A549 (cell line): ENCODE results near the gene RIPOR1. TPM values are rescaled to one million over a fixed set of nuclear protein-coding genes. Genes with fewer than 3 reads are reported as not detected.

Source experiments
- ATAC-seq, 2 experiments: fragments of 200-7000 bp in 1 of 2; fragments of >200 bp in 1 of 2; cut with Nextera tagmentation in 1 of 2; cut with Tn5 transposase in 1 of 2; 3 replicates each; pipeline versions ENCODE4 v1.8.0 to v1.9.1; 2018 to 2020; ENCODE audit warnings: mild to moderate bottlenecking in 1 of 2, moderate library complexity in 1 of 2
- CTCF ChIA-PET: fragments of 300-600 bp; sonication (Branson Sonifier 250); formaldehyde crosslinking; extraction: SDS; loops from one replicate; lab custom pipeline; 2021; ENCODE audit warnings: antibody characterized with exemption, inconsistent platforms; lab: Yijun Ruan, JAX
- POLR2A ChIA-PET: fragments of 350-600 bp; formaldehyde crosslinking; extraction: SDS; loops from one replicate; lab custom pipeline; 2021; ENCODE audit warnings: antibody characterized with exemption, inconsistent platforms; lab: Yijun Ruan, JAX
- DNase-seq, 2 experiments: peaks; one replicate each; pipeline versions ENCODE4 v3.0.0 to v3.0.0-alpha.2; 2011 to 2016; ENCODE audit warnings: low read depth in 1 of 2, low spot score in 1 of 2
- FAIRE-seq: peaks from 2 replicates; lab custom pipeline; 2011; peaks lifted over from hg19 to GRCh38; lab: Jason Lieb, UNC
- H3K27ac ChIP-seq, 2 experiments: fragments of >200 bp; sonication (Bioruptor Twin); formaldehyde crosslinking; 3 replicates each; pipeline ENCODE4 v1.5.1; 2016 to 2017
- H3K4me1 ChIP-seq: fragments of >200 bp; sonication (Bioruptor Twin); formaldehyde crosslinking; 3 replicates; pipeline ENCODE4 v1.6.1; 2016
- H3K4me2 ChIP-seq: fragments of >200 bp; sonication (Bioruptor Twin); formaldehyde crosslinking; 3 replicates; pipeline ENCODE4 v1.6.1; 2016
- H3K4me3 ChIP-seq: fragments of >200 bp; sonication (Bioruptor Twin); formaldehyde crosslinking; 3 replicates; pipeline ENCODE4 v1.5.1; 2016
- H3K9me3 ChIP-seq: fragments of >200 bp; sonication (Bioruptor Twin); formaldehyde crosslinking; 3 replicates; pipeline ENCODE4 v1.6.1; 2016
- BCL3 ChIP-seq: fragments of >200 bp; sonication (Bioruptor Twin); formaldehyde crosslinking; IDR thresholded peaks from 3 replicates; pipeline ENCODE4 v1.6.1; 2016
- BHLHE40 ChIP-seq: IDR thresholded peaks from 2 replicates; pipeline ENCODE4 v1.6.1; 2012; ENCODE audit warnings: low read depth, low read length, inconsistent platforms
- CBX8 ChIP-seq: fragments of 200-600 bp; sonication (generic); IDR thresholded peaks from 2 replicates; pipeline ENCODE4 v1.6.1; 2016
- CHD2 ChIP-seq: fragments of 150-350 bp; IDR thresholded peaks from 2 replicates; pipeline ENCODE4 v1.6.1; 2014; ENCODE audit warnings: low read length; ENCODE audit not compliant: partially characterized antibody
- E2F6 ChIP-seq: IDR thresholded peaks from 2 replicates; pipeline ENCODE4 v1.6.1; 2012; ENCODE audit warnings: low read depth, borderline replicate concordance
- EHF ChIP-seq: fragments of 250-450 bp; sonication (Bioruptor Pico); IDR thresholded peaks from 2 replicates; pipeline ENCODE4 v1.5.0; 2020; ENCODE audit warnings: mild to moderate bottlenecking
- GATA3 ChIP-seq: IDR thresholded peaks from 2 replicates; pipeline ENCODE4 v1.6.1; 2012; ENCODE audit warnings: borderline replicate concordance
- HMGXB4 ChIP-seq: fragments of 250-450 bp; sonication (Bioruptor Pico); IDR thresholded peaks from 2 replicates; pipeline ENCODE4 v1.5.0; 2021; ENCODE audit warnings: mild to moderate bottlenecking, moderate library complexity, borderline replicate concordance
- HOXA7 ChIP-seq: fragments of 250-450 bp; sonication (Bioruptor Pico); IDR thresholded peaks from 2 replicates; pipeline ENCODE4 v1.5.0; 2020; ENCODE audit warnings: mild to moderate bottlenecking, moderate library complexity
- JUN ChIP-seq, 2 experiments: fragments of >200 bp; sonication (Bioruptor Twin); formaldehyde crosslinking; IDR thresholded peaks; 2 replicates in 1 of 2; 3 replicates in 1 of 2; pipeline ENCODE4 v1.6.1; 2016 to 2017
- MAX ChIP-seq: IDR thresholded peaks from 2 replicates; pipeline ENCODE4 v1.6.1; 2012
- MAZ ChIP-seq: fragments of 150-350 bp; IDR thresholded peaks from 2 replicates; pipeline ENCODE4 v1.6.1; 2014; ENCODE audit warnings: antibody characterized with exemption, low read depth, low read length, borderline replicate concordance
- MYC ChIP-seq: IDR thresholded peaks from 2 replicates; pipeline ENCODE4 v1.6.1; 2012; ENCODE audit warnings: mild to moderate bottlenecking, inconsistent platforms, low read length, improper control_type of control experiment, borderline replicate concordance
- NPAS2 ChIP-seq: fragments of 250-450 bp; sonication (Bioruptor Pico); IDR thresholded peaks from 2 replicates; pipeline ENCODE4 v1.8.0; 2022; ENCODE audit warnings: mild to moderate bottlenecking, moderate library complexity, borderline replicate concordance
- PHF8 ChIP-seq: fragments of 200-600 bp; sonication (generic); IDR thresholded peaks from 2 replicates; pipeline ENCODE4 v1.6.1; 2016; ENCODE audit warnings: low read depth, mild to moderate bottlenecking, antibody characterized with exemption, moderate library complexity, borderline replicate concordance
- POLR2A ChIP-seq: IDR thresholded peaks from 2 replicates; pipeline ENCODE4 v1.6.1; 2012; ENCODE audit warnings: mild to moderate bottlenecking, low read length
- RAD21 ChIP-seq, 2 experiments: fragments of >200 bp in 1 of 2; sonication (Bioruptor Twin) in 1 of 2; formaldehyde crosslinking in 1 of 2; IDR thresholded peaks in 1 of 2; conservative IDR thresholded peaks in 1 of 2; 2 replicates in 1 of 2; 3 replicates in 1 of 2; pipeline ENCODE4 v1.6.1; 2012 to 2018; ENCODE audit warnings: inconsistent platforms in 1 of 2
- RCOR1 ChIP-seq: fragments of 150-350 bp; IDR thresholded peaks from 2 replicates; pipeline ENCODE4 v1.6.1; 2014; ENCODE audit warnings: antibody characterized with exemption, low read length, low read depth
- SMC3 ChIP-seq: fragments of >200 bp; sonication (Bioruptor Twin); formaldehyde crosslinking; IDR thresholded peaks from 3 replicates; pipeline ENCODE4 v1.6.1; 2018; ENCODE audit warnings: inconsistent platforms
- TFCP2L1 ChIP-seq: fragments of 250-450 bp; sonication (Bioruptor Pico); IDR thresholded peaks from 2 replicates; pipeline ENCODE4 v1.5.0; 2021; ENCODE audit warnings: mild to moderate bottlenecking
- ZC3H11A ChIP-seq: fragments of 450-650 bp; IDR thresholded peaks from 2 replicates; pipeline ENCODE4 v1.6.1; 2014; ENCODE audit warnings: antibody characterized with exemption, mild to moderate bottlenecking
- ZSCAN20 ChIP-seq: fragments of 250-450 bp; sonication (Bioruptor Pico); IDR thresholded peaks from 2 replicates; pipeline ENCODE4 v1.8.0; 2022; ENCODE audit warnings: mild to moderate bottlenecking, moderate library complexity
- WGBS: methylation state at CpG from one replicate; pipeline ENCODE4 v1.1.6; 2017; ENCODE audit errors: missing lambda C conversion rate; 5-methylcytosine and 5-hydroxymethylcytosine counted together
- polyA plus RNA-seq, 4 experiments: library from polyadenylated mRNA; depleted of rRNA in 3 of 4; stranded (reverse); fragments of >200 nt; fragmentation: RNase III in 1 of 4; extraction: RNeasy Plus Mini Kit Qiagen cat#74134 plus additional on column Dnase treatment in 1 of 4; gene quantifications; 2 replicates in 3 of 4; 3 replicates in 1 of 4; pipeline ENCODE4 v1.2.3, GENCODE V29; 2011 to 2017
- TF ChIP-seq, protein P1 (sequence below): fragments of 200-600 bp; sonication (generic); IDR thresholded peaks from 2 replicates; pipeline ENCODE4 v1.6.1; 2016; ENCODE audit warnings: antibody characterized with exemption, mild to moderate bottlenecking, moderate library complexity
- TF ChIP-seq, protein P2 (sequence below): fragments of 150-350 bp; IDR thresholded peaks from 2 replicates; pipeline ENCODE4 v1.6.1; 2014; ENCODE audit warnings: low read depth, mild to moderate bottlenecking, low read length
- TF ChIP-seq, protein P3 (sequence below): fragments of 250-450 bp; sonication (Bioruptor Pico); IDR thresholded peaks from 2 replicates; pipeline ENCODE4 v1.5.0; 2020; ENCODE audit warnings: low read depth, mild to moderate bottlenecking, moderate library complexity

RIPOR1 gene
- polyA plus RNA-seq, 2 of the 4 experiments (the other 2 are of a cell fraction): 7.2 to 23.0 TPM

DNA sequence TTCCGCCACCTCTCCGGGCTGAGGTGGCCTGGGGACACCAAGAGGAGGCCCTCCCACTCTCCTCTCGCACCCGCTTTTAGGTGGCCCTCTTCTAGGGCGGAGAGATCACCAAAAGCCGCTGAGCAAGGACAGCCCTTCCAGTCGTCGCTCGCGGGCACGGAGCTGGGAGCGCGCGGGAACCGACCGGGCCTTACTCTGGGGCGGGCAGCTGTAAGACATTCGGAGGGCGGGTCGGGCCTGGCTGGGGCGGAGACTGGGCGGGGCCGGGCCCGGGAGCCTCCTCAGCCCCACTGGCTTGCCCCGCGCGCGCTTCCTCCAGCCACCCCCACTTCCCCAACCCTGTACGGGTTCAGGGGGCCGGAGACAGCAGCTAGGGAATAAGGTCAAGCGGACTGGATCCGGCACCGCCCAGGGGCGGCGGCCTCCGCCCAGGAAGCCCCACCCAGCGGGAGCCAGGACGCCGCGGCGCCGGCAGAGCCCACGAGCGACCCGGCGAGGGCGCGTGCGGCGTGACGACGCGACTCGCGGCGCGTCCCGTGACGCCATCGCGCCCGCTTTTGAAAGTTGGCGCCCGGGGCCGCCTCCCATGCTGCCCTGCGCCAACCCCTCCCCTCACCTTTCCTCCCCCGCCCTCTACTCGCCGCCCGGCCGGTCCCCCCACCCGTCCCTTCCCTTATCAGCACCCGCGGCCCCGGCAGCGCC, 33.3 kb downstream of the RIPOR1 start:
- WGBS: under 1% methylated on average over 52 of the region's 76 CpGs
- Histone ChIP-seq H3K9me3 (no peaks in the 10 kb centered on the region), H3K4me2 (peak overlapping the region; percentile 90)
- FAIRE-seq (no peak), DNase-seq (peak; percentile 80 to 96)
- TF ChIP-seq PHF8 (peak; percentile 55), POLR2A (peak; percentile 78), MYC (peak; percentile 73), BHLHE40 (peak; percentile 53; the same call in 1 of the 2 replicates), E2F6 (peak; percentile 74), GATA3 (0 out of 2 replicates have a peak, but pooled peaks have one; percentile 8), MAX (peak; percentile 76), TFCP2L1 (CRISPR knock-in tag) (no peak), HOXA7 (CRISPR knock-in tag) (no peak), JUN (IDR thresholded peaks at IDR 0.05) (peak in 1 of 2 experiments; percentile 72; a peak in 3 of 5 replicates)
- TF ChIP-seq, all 56 proteins: peak for 8
- H3K4me3 ChIP-seq: peak overlapping the region; percentile 87
- peak overlapping the region; percentile 99 to 100 for H3K27ac ChIP-seq
- ChIA-PET CTCF (interaction anchor here (0.7 to 6.9 kb wide), 37 partner anchors 8 to 1009 kb away, joined by 3 to 80 read pairs (median 8); partner anchors contain the start of genes ATP6V0D1, C16orf86, CARMIL2 and CKLF), POLR2A (interaction anchor here (0.5 to 3.4 kb wide), 9 partner anchors 9 to 245 kb away, joined by 3 to 17 read pairs (median 4); partner anchors contain the start of genes ACD, PARD6A, RANBP10 and TSNAXIP1)
- ATAC-seq: peak; percentile 87 to 96
- peaks cover 17% of the 10 kb centered on the region for H3K4me1 ChIP-seq

DNA sequence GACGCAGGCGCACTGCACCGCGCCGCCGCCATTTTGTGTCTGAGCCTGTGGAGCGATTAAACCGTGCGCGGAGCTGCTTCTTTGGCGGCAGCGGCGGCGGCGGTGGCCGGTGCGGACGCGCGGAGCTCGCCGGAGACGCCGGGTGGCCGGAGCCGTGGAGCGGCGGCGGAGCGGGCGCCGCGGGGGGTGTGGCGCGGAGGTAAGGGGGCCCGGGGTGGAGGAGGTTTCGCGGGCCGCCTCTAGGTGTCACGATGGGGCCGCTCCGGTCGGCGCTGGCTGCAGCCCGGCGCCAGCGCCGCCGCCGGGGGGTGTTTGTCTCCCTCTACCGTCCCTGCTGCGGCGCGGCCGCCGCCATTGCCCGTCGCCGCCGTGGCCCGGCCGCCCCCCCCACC, 33.9 kb downstream of the RIPOR1 start, which contains the start of gene CTCF:
CTCF (plus strand) TSS at position 1 of the 392 bp plus-strand sequence. CDS start 48,307 bp downstream, outside the sequence.
- peaks cover 17% of the 10 kb centered on the region for H3K4me1 ChIP-seq
- CTCF ChIA-PET: interaction anchor here (0.7 to 6.9 kb wide), 41 partner anchors 8 to 1010 kb away, joined by 3 to 80 read pairs (median 6); partner anchors contain the start of genes C16orf86, CARMIL2, CKLF and ENKD1
- peak within 1 kb of the TSS; percentile 93 for H3K4me2 ChIP-seq
- ATAC-seq (peak; percentile 43 to 78), DNase-seq (peak; percentile 62 to 84), FAIRE-seq (no peak)
- peak within 1 kb of the TSS; percentile 87 for H3K4me3 ChIP-seq
- H3K9me3 ChIP-seq: no peaks in the 10 kb centered on the region
- 0% methylated on average over 9 of the region's 62 CpGs for WGBS
- POLR2A ChIA-PET: interaction anchor here (0.5 to 3.4 kb wide), 8 partner anchors 10 to 244 kb away, joined by 3 to 17 read pairs (median 6); partner anchors contain the start of genes ACD, PARD6A, RANBP10 and TSNAXIP1
- peak within 1 kb of the TSS; percentile 99 to 100 for H3K27ac ChIP-seq
- TF ChIP-seq, protein P1, sequence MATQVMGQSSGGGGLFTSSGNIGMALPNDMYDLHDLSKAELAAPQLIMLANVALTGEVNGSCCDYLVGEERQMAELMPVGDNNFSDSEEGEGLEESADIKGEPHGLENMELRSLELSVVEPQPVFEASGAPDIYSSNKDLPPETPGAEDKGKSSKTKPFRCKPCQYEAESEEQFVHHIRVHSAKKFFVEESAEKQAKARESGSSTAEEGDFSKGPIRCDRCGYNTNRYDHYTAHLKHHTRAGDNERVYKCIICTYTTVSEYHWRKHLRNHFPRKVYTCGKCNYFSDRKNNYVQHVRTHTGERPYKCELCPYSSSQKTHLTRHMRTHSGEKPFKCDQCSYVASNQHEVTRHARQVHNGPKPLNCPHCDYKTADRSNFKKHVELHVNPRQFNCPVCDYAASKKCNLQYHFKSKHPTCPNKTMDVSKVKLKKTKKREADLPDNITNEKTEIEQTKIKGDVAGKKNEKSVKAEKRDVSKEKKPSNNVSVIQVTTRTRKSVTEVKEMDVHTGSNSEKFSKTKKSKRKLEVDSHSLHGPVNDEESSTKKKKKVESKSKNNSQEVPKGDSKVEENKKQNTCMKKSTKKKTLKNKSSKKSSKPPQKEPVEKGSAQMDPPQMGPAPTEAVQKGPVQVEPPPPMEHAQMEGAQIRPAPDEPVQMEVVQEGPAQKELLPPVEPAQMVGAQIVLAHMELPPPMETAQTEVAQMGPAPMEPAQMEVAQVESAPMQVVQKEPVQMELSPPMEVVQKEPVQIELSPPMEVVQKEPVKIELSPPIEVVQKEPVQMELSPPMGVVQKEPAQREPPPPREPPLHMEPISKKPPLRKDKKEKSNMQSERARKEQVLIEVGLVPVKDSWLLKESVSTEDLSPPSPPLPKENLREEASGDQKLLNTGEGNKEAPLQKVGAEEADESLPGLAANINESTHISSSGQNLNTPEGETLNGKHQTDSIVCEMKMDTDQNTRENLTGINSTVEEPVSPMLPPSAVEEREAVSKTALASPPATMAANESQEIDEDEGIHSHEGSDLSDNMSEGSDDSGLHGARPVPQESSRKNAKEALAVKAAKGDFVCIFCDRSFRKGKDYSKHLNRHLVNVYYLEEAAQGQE: no peak
- TF ChIP-seq CHD2 (no peak), RAD21 (conservative IDR thresholded peaks at IDR 0.05 in 1 of 2, IDR thresholded peaks at IDR 0.05 in 1 of 2) (peak; percentile 37 to 84; a peak in 4 of 5 replicates), EHF (CRISPR knock-in tag) (no peak), MAX (no peak), ZSCAN20 (CRISPR knock-in tag) (no peak), RCOR1 (no peak), CBX8 (no peak), ZC3H11A (no peak), MAZ (no peak), BCL3 (0 out of 3 replicates have a peak, but pooled peaks have one; percentile 22), SMC3 (peak; percentile 73), BHLHE40 (no peak), NPAS2 (CRISPR knock-in tag) (no peak), HMGXB4 (CRISPR knock-in tag) (no peak)
- TF ChIP-seq, protein P2, sequence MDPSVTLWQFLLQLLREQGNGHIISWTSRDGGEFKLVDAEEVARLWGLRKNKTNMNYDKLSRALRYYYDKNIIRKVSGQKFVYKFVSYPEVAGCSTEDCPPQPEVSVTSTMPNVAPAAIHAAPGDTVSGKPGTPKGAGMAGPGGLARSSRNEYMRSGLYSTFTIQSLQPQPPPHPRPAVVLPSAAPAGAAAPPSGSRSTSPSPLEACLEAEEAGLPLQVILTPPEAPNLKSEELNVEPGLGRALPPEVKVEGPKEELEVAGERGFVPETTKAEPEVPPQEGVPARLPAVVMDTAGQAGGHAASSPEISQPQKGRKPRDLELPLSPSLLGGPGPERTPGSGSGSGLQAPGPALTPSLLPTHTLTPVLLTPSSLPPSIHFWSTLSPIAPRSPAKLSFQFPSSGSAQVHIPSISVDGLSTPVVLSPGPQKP: no peak
- TF ChIP-seq, protein P3, sequence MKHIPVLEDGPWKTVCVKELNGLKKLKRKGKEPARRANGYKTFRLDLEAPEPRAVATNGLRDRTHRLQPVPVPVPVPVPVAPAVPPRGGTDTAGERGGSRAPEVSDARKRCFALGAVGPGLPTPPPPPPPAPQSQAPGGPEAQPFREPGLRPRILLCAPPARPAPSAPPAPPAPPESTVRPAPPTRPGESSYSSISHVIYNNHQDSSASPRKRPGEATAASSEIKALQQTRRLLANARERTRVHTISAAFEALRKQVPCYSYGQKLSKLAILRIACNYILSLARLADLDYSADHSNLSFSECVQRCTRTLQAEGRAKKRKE (CRISPR knock-in tag): no peak
